K562 treated with DMSO at 1 percent for 24 hours (cell line): ENCODE results near the gene RRP8. TPM values are rescaled to one million over a fixed set of nuclear protein-coding genes. Genes with fewer than 3 reads are reported as not detected.

Source experiments
- total RNA-seq: library from RNA; unstranded; fragments of 300-600 nt; gene quantifications from 2 replicates; pipeline ENCODE4 v1.2.3, GENCODE V29; 2022; ENCODE audit warnings: low read depth; ENCODE audit not compliant: insufficient read depth

Gene RRP8
- total RNA-seq = 13.6 and 16.1 TPM in 2 replicates

GRCh38 chr11:6603287-6604080 is at the start of gene RRP8, which contains the start of gene ILK:
Gene RRP8 (minus strand): TSS chr11:6603616. CDS start chr11:6603502, 114 bp downstream.
Gene ILK (plus strand): TSS chr11:6603774. CDS start chr11:6604272, 498 bp downstream.

GRCh38 chr11:6619004-6619745 is 15.8 kb upstream of the RRP8 start, which contains the start of gene TPP1:
Gene TPP1 (minus strand): TSS chr11:6619422. CDS start chr11:6619400, 22 bp downstream.

GRCh38 chr11:6612213-6613041 is 9.0 kb upstream of the RRP8 start, which contains the start of gene TAF10:
Gene TAF10 (minus strand): TSS chr11:6612216. CDS start chr11:6612189, 27 bp downstream.

Other genes with a start within 250 kb of the RRP8 start
- gene SMPD1, start 213.1 kb downstream of the RRP8 start, total RNA-seq = 47.6 and 53.9 TPM in 2 replicates
- 3.1 and 3.4 TPM in 2 replicates for gene APBB1, start 184.5 kb downstream of the RRP8 start, total RNA-seq
- 0.46 and 0.95 TPM in 2 replicates for gene HPX, start 162.6 kb downstream of the RRP8 start, total RNA-seq
- gene TRIM3, start 129.7 kb downstream of the RRP8 start, total RNA-seq = 12.3 and 29.1 TPM in 2 replicates
- gene ARFIP2, start 122.3 kb downstream of the RRP8 start, total RNA-seq = 35.2 and 39.9 TPM in 2 replicates
- 20.0 and 20.9 TPM in 2 replicates for gene TIMM10B, start 122.1 kb downstream of the RRP8 start, total RNA-seq
- 7.8 and 10.4 TPM in 2 replicates for gene DNHD1, start 106.3 kb downstream of the RRP8 start, total RNA-seq
- 119 and 121 TPM in 2 replicates for gene ILK, start 158 bp upstream of the RRP8 start, total RNA-seq
- gene TAF10, start 8.6 kb upstream of the RRP8 start, total RNA-seq = 114 and 115 TPM in 2 replicates
- 117 and 119 TPM in 2 replicates for gene TPP1, start 15.8 kb upstream of the RRP8 start, total RNA-seq
- gene DCHS1, start 52.2 kb upstream of the RRP8 start, total RNA-seq = 0.49 and 0.64 TPM in 2 replicates
- 54.0 and 59.4 TPM in 2 replicates for gene MRPL17, start 79.7 kb upstream of the RRP8 start, total RNA-seq
- 0.21 and 0.23 TPM in 2 replicates for gene OR2AG2, start 168.4 kb upstream of the RRP8 start, total RNA-seq
- gene OR2AG1, start 179.4 kb upstream of the RRP8 start, total RNA-seq = not detected in 2 replicates
- not detected in 2 replicates for gene OR6A2, start 196.1 kb upstream of the RRP8 start, total RNA-seq
- not detected in 2 replicates for gene OR10A5, start 242.1 kb upstream of the RRP8 start, total RNA-seq